ENCODE measurements around the gene P2RY6. TPM values are rescaled to one million over a fixed set of nuclear protein-coding genes. Genes with fewer than 3 reads are reported as not detected.

Gene P2RY6
- total and polyA plus RNA-seq, 2 of the 4 experiments (the other 2 are of a cell fraction) = 0.44 TPM; not detected in 1

GRCh38 chr11:73248526-73249185 is 23.5 kb upstream of the P2RY6 start:
- Histone ChIP-seq H2BK120ac (ENCODE audit: low read depth, low read length) (no peak overlapping the region), H3K14ac (replicated peaks; ENCODE audit: low read depth, low read length) (no peak overlapping the region), H3K79me1 (ENCODE audit: low read depth in 1 of 2, low read length in 2 of 2) (no peaks in the 10 kb centered on the region), H3K23ac (ENCODE audit: low read depth, low read length) (no peak overlapping the region), H3K27ac (ENCODE audit: insufficient read depth, low read length) (no peak overlapping the region), H3K18ac (ENCODE audit: low read depth, low read length) (no peak overlapping the region), H3K9me3 (ENCODE audit: control insufficient read depth, insufficient read depth, low read length) (no peaks in the 10 kb centered on the region), H3K36me3 (ENCODE audit: control insufficient read depth, insufficient read depth, low read length) (no peaks in the 10 kb centered on the region), H3K4me2 (ENCODE audit: low read depth, low read length) (no peak overlapping the region), H3K4ac (ENCODE audit: low read depth, low read length) (no peak overlapping the region), H2AK9ac (replicated peaks; ENCODE audit: low read depth, low read length, poor library complexity) (no peak overlapping the region), H3K9ac (ENCODE audit: low read depth, low read length) (no peak overlapping the region), H3K27me3 (ENCODE audit: control insufficient read depth, insufficient read depth, low read length) (0 out of 2 replicates have a peak, but pooled peaks cover 3% of the 10 kb centered on the region), H3K56ac (ENCODE audit: extremely low read depth, insufficient read depth, low read length) (no peak overlapping the region), H2BK20ac (ENCODE audit: low read depth, low read length) (no peak overlapping the region), H2AK5ac (ENCODE audit: low read depth, low read length) (no peak overlapping the region), H3K4me1 (ENCODE audit: control insufficient read depth, insufficient read depth, low read length) (no peaks in the 10 kb centered on the region; the same call in 1 of the 2 replicates), H3K9me1 (ENCODE audit: insufficient read depth, low read length) (no peaks in the 10 kb centered on the region; the same call in 1 of the 2 replicates), H3K4me3 (ENCODE audit: insufficient read depth, low read depth, low read length) (no peak overlapping the region), H4K20me1 (ENCODE audit: insufficient read depth, low read length) (no peaks in the 10 kb centered on the region), H2BK5ac (ENCODE audit: low read depth, low read length, poor library complexity, severe bottlenecking) (no peak overlapping the region), H2AFZ (replicated peaks; ENCODE audit: low read length, poor library complexity) (no peak overlapping the region), H4K8ac (ENCODE audit: low read depth in 2 of 2, low read length in 2 of 2) (no peak overlapping the region), H4K5ac (ENCODE audit: low read depth, low read length) (no peak overlapping the region), H4K91ac (ENCODE audit: insufficient read depth, low read depth, low read length) (no peak overlapping the region), H2BK15ac (ENCODE audit: low read depth, low read length) (no peak overlapping the region)
- no CpG with 5 or more reads among the region's 3 CpGs for WGBS, 2 experiments (ENCODE audit: extremely low coverage in 2 of 2, insufficient read length in 1 of 2)
- POLR2A ChIA-PET (ENCODE audit: unreplicated experiment) = no interaction called here
- in situ Hi-C loops (cut with MboI; ENCODE audit: low sequenced_read_pairs) (no loop called here), dilution Hi-C loops (cut with HindIII; ENCODE audit: low sequenced_read_pairs, unreplicated experiment) (no loop called here), intact Hi-C loops (cut with micrococcal nuclease) (no loop called here)
- TF ChIP-seq MAFK (IDR thresholded peaks at IDR 0.05; ENCODE audit: low read depth, low read length) = peak; percentile 32; the same call in 1 of the 2 replicates
- no peak for TF ChIP-seq USF2 (IDR thresholded peaks at IDR 0.05; ENCODE audit: low read depth, low read length)
- peak; percentile 87 for TF ChIP-seq NFE2L2 (IDR thresholded peaks at IDR 0.05; ENCODE audit: low read depth, low read length)
- no TSS peak for BruUV-seq (replicated peaks)
- CTCF ChIA-PET = no interaction called here
- no peak for DNase-seq
- ATAC-seq (ENCODE audit: low read depth) = no peak

All from IMR-90 (cell line).